ENCODE data around the gene PCSK5. TPM values are rescaled to one million over a fixed set of nuclear protein-coding genes. Genes with fewer than 3 reads are reported as not detected.

Gene PCSK5
- polyA plus RNA-seq, 1 donor from 2014 or later: 1.7 TPM

DNA sequence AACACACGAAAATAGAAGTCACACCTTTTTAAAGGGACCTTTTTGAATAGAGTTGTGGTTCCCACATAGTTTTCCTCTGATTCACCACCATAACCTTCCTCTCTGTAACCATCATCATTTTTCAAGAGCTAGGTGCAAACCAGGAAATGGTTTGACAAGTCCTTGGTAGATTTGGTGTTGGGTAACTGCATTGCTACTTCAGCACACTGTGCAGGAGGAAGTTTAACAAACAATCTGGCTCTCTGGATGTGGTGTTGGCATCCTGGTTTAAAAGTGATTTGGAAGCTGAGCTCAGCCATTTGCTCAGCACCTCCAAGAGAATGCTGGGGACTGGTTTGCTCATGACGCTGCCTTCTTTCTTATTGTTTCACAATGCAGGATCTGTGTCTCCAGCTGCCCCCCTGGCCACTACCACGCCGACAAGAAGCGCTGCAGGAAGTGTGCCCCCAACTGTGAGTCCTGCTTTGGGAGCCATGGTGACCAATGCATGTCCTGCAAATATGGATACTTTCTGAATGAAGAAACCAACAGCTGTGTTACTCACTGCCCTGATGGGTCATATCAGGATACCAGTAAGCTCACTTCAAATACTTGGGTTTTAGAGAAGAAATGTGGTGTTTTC, 290.7 kb downstream of the PCSK5 start:
- Histone ChIP-seq H4K20me1 (ENCODE audit: insufficient read depth) (no peaks in the 10 kb centered on the region), H3K4me2 (ENCODE audit: low read length) (no peak overlapping the region), H3F3A (ENCODE audit: insufficient read depth, low read length, poor library complexity, severe bottlenecking) (no peaks in the 10 kb centered on the region), H3K9me3 (ENCODE audit: low read length) (no peaks in the 10 kb centered on the region), H3K4me3 (ENCODE audit: low read length) (no peak overlapping the region), H3K79me2 (replicated peaks; ENCODE audit: insufficient read depth, low read length) (no peaks in the 10 kb centered on the region), H3K27ac (ENCODE audit: low read length) (no peak overlapping the region), H3K9ac (ENCODE audit: low read length) (no peak overlapping the region), H2AFZ (ENCODE audit: low read depth, low read length) (no peak overlapping the region), H3K9me2 (ENCODE audit: insufficient read depth, low read length) (no peaks in the 10 kb centered on the region), H3K27me3 (ENCODE audit: insufficient read depth, low read depth, low read length) (no peaks in the 10 kb centered on the region), H3K36me3 (ENCODE audit: insufficient read depth, low read length) (no peaks in the 10 kb centered on the region)
- TF ChIP-seq TAF1 (IDR thresholded peaks at IDR 0.05; ENCODE audit: low read depth) (no peak), POLR2AphosphoS5 (IDR thresholded peaks at IDR 0.05) (no peak), MXI1 (conservative IDR thresholded peaks at IDR 0.05; ENCODE audit: poor library complexity, severe bottlenecking) (no peak), EP300 (conservative IDR thresholded peaks at IDR 0.05; ENCODE audit: poor library complexity, severe bottlenecking) (no peak), SMC3 (conservative IDR thresholded peaks at IDR 0.05; ENCODE audit: poor library complexity) (no peak), EZH2 (IDR thresholded peaks at IDR 0.05; ENCODE audit: borderline replicate concordance, insufficient read depth, low read length, poor library complexity, severe bottlenecking) (no peak), RAD21 (conservative IDR thresholded peaks at IDR 0.05) (no peak)
- TF ChIP-seq, protein P1, sequence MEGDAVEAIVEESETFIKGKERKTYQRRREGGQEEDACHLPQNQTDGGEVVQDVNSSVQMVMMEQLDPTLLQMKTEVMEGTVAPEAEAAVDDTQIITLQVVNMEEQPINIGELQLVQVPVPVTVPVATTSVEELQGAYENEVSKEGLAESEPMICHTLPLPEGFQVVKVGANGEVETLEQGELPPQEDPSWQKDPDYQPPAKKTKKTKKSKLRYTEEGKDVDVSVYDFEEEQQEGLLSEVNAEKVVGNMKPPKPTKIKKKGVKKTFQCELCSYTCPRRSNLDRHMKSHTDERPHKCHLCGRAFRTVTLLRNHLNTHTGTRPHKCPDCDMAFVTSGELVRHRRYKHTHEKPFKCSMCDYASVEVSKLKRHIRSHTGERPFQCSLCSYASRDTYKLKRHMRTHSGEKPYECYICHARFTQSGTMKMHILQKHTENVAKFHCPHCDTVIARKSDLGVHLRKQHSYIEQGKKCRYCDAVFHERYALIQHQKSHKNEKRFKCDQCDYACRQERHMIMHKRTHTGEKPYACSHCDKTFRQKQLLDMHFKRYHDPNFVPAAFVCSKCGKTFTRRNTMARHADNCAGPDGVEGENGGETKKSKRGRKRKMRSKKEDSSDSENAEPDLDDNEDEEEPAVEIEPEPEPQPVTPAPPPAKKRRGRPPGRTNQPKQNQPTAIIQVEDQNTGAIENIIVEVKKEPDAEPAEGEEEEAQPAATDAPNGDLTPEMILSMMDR (IDR thresholded peaks at IDR 0.05; ENCODE audit: poor library complexity, severe bottlenecking): no peak
- TF ChIP-seq, protein P2, sequence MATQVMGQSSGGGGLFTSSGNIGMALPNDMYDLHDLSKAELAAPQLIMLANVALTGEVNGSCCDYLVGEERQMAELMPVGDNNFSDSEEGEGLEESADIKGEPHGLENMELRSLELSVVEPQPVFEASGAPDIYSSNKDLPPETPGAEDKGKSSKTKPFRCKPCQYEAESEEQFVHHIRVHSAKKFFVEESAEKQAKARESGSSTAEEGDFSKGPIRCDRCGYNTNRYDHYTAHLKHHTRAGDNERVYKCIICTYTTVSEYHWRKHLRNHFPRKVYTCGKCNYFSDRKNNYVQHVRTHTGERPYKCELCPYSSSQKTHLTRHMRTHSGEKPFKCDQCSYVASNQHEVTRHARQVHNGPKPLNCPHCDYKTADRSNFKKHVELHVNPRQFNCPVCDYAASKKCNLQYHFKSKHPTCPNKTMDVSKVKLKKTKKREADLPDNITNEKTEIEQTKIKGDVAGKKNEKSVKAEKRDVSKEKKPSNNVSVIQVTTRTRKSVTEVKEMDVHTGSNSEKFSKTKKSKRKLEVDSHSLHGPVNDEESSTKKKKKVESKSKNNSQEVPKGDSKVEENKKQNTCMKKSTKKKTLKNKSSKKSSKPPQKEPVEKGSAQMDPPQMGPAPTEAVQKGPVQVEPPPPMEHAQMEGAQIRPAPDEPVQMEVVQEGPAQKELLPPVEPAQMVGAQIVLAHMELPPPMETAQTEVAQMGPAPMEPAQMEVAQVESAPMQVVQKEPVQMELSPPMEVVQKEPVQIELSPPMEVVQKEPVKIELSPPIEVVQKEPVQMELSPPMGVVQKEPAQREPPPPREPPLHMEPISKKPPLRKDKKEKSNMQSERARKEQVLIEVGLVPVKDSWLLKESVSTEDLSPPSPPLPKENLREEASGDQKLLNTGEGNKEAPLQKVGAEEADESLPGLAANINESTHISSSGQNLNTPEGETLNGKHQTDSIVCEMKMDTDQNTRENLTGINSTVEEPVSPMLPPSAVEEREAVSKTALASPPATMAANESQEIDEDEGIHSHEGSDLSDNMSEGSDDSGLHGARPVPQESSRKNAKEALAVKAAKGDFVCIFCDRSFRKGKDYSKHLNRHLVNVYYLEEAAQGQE (IDR thresholded peaks at IDR 0.05; ENCODE audit: borderline replicate concordance): no peak

DNA sequence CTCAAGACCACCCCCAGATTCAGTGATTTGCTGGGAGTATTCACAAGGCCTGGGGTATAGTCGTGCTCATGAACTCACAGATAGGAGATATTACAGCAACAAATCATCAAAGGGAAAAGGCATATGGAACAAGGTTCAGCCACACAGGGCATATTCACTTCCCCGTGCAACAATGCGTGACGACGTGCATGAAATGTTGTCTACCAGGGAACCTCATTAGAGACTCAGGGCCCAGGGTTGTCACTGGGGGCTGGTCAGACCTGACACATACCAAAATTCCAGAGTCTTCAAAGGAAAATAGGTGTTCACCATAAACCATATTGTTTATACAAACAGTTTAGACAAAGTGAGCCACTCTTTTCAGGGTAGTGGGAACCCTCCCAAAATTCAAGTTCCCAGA, 291.3 kb downstream of the PCSK5 start:
- Histone ChIP-seq H3K4me3 (ENCODE audit: low read length) (no peak overlapping the region), H3K9ac (ENCODE audit: low read length) (no peak overlapping the region), H3K9me3 (ENCODE audit: low read length) (no peaks in the 10 kb centered on the region), H3K36me3 (ENCODE audit: insufficient read depth, low read length) (no peaks in the 10 kb centered on the region), H3K9me2 (ENCODE audit: insufficient read depth, low read length) (no peaks in the 10 kb centered on the region), H3F3A (ENCODE audit: insufficient read depth, low read length, poor library complexity, severe bottlenecking) (no peaks in the 10 kb centered on the region), H3K27ac (ENCODE audit: low read length) (no peak overlapping the region), H2AFZ (ENCODE audit: low read depth, low read length) (no peak overlapping the region), H4K20me1 (ENCODE audit: insufficient read depth) (no peaks in the 10 kb centered on the region), H3K4me2 (ENCODE audit: low read length) (no peak overlapping the region), H3K79me2 (replicated peaks; ENCODE audit: insufficient read depth, low read length) (no peaks in the 10 kb centered on the region), H3K27me3 (ENCODE audit: insufficient read depth, low read depth, low read length) (no peaks in the 10 kb centered on the region)
- TF ChIP-seq TAF1 (IDR thresholded peaks at IDR 0.05; ENCODE audit: low read depth) (no peak), SMC3 (conservative IDR thresholded peaks at IDR 0.05; ENCODE audit: poor library complexity) (no peak)

Measured in neural cell (in vitro differentiated cells).